ENCODE data around the gene CWF19L2.

The CWF19L2 gene

DNA sequence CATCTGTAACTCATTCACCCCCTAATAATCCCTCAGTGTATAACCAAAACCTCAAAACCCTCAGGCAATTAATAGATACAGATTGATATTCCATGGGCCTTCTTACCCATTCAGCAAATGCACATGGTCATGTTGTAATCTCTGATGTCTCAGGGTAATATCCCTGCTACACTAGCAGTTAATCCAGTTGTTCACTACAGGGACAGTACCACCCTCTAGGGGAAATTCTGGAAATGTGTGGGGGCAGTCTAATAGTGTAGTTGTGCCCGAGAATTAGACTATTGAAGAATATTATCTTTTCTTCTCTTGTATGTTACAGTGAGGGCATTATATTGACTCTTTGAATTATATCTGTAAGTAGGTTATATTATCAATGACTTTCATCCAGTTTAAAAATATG, 175.4 kb downstream of the CWF19L2 start:
- no peak for DNase-seq
